ENCODE measurements around the gene RAB4B.

Gene RAB4B

DNA sequence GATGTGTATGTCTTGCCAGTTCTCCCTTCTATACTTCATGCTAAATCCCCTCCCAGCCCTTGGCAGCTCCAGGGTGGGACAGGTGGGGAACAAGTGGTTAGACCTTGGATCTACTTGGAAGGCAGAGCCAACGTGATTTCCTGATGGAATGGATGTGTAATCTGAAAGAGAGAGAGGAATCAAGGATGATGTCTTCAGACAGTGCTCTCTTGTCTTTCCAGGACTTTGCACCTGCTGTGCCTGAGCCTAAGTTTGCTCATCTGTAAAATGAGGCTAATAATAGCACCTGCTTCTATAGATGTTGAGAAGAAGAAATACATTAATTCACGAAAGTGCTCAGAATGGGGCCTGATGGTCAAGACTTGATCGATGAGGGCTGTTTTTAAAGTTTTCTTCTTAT, 13.9 kb downstream of the RAB4B start:
- TF ChIP-seq, protein P1, sequence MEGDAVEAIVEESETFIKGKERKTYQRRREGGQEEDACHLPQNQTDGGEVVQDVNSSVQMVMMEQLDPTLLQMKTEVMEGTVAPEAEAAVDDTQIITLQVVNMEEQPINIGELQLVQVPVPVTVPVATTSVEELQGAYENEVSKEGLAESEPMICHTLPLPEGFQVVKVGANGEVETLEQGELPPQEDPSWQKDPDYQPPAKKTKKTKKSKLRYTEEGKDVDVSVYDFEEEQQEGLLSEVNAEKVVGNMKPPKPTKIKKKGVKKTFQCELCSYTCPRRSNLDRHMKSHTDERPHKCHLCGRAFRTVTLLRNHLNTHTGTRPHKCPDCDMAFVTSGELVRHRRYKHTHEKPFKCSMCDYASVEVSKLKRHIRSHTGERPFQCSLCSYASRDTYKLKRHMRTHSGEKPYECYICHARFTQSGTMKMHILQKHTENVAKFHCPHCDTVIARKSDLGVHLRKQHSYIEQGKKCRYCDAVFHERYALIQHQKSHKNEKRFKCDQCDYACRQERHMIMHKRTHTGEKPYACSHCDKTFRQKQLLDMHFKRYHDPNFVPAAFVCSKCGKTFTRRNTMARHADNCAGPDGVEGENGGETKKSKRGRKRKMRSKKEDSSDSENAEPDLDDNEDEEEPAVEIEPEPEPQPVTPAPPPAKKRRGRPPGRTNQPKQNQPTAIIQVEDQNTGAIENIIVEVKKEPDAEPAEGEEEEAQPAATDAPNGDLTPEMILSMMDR (IDR thresholded peaks at IDR 0.05; ENCODE audit: control insufficient read depth, extremely low read depth, insufficient read depth) = no peak
- DNase-seq (ENCODE audit: low read depth) = no peak
- H3K4me3 ChIP-seq (ENCODE audit: low read depth, low read length) = no peak overlapping the region

DNA sequence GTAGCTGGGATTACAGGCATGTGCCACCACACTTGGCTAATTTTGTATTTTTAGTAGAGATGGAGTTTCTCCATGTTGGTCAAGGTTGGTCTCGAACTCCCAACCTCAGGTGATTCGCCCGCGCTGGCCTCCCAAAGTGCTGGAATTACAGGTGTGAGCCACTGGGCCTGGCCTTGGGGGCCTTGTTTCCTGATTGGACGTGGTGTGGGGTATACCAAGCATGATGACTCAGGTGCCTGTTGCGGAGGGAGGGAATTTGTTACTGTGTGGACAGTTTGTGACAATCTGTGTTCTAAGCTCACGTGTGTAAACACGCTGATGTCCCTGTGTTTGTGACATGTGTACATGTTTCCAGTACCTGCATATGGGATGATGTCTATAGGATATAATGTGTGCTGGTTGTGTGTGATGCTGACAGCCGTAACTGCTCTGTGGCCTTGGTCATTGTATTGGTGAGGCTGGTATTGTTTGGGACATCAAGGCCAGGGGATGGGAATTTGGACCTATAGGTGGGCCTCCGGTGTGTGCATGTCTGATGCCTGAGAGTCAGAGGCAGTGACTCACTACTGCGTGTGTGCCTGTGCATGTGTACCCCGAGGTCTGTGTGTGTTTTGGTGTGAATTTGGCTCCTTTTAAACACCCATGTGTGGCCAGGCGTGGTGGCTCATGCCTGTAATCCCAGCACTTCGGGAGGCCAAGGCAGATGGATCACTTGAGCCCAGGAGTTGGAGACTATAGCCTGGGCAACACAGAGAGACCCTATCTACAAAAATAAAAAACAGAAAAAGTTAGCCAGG, 19.3 kb downstream of the RAB4B start:
- TF ChIP-seq, protein P1 (IDR thresholded peaks at IDR 0.05; ENCODE audit: control insufficient read depth, extremely low read depth, insufficient read depth) = no peak
- no peak overlapping the region for H3K4me3 ChIP-seq (ENCODE audit: low read depth, low read length)
- DNase-seq (ENCODE audit: low read depth) = no peak

- DNase-seq (ENCODE audit: low read depth) = no peak
- TF ChIP-seq, protein P1 (IDR thresholded peaks at IDR 0.05; ENCODE audit: control insufficient read depth, extremely low read depth, insufficient read depth) = 0 out of 2 replicates have a peak, but pooled peaks have one; percentile 2
- H3K4me3 ChIP-seq (ENCODE audit: low read depth, low read length) = peak overlapping the region; percentile 55
These were observed 20.1 kb downstream of the RAB4B start for GRCh38 chr19:40797963-40798682.

DNA sequence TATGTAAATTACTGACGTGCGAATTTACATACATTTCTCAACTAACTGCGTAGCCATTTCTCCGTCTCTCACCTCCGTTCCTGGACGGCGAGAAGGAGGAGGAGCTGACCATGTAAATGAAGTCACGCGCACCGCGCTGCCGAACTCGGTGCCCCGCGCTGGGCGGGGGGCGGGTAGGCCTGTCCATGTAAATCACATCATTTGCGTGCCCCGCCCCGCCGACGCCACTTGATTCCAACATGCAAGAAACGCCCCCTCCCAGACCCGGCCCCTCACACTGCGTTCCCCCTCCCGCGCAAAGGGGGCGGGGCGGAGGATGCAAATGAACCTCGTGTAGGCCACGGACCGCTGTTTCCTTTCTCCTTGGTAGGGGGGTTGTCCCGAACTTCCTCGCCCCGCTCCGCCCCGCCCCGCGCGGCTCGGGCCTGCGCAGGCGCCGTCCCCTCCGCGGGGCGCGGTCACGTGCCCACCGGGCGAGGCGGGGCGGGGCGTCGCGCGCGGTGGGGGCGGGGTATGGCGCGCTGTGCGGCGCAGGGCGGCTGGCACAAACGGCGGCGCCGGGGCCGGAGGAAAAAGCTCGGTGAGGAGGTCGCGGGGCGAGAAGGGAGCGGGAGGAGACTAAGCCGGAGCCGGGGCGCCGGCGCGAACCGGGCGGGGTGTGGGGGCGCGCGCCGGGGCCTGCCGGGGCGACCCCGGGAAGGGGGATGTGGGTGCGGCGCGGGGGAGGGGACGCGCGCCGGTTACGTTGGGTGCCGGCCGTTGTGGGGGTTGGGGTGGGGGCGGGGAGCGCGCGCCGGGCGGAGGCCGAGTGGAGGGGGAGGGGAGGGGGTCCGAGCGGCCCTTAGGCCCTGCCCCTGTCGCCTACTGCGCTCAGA, 20.9 kb downstream of the RAB4B start, which contains the start of gene EGLN2:
TSS of gene EGLN2 (plus strand) at position 509 of the 875 bp plus-strand sequence. CDS start 1,382 bp downstream, outside the sequence.
- H3K4me3 ChIP-seq (ENCODE audit: low read depth, low read length) = peak within 1 kb of the TSS; percentile 68
- DNase-seq (ENCODE audit: low read depth) = peak; percentile 91
- TF ChIP-seq, protein P1 (IDR thresholded peaks at IDR 0.05; ENCODE audit: control insufficient read depth, extremely low read depth, insufficient read depth) = no peak

DNA sequence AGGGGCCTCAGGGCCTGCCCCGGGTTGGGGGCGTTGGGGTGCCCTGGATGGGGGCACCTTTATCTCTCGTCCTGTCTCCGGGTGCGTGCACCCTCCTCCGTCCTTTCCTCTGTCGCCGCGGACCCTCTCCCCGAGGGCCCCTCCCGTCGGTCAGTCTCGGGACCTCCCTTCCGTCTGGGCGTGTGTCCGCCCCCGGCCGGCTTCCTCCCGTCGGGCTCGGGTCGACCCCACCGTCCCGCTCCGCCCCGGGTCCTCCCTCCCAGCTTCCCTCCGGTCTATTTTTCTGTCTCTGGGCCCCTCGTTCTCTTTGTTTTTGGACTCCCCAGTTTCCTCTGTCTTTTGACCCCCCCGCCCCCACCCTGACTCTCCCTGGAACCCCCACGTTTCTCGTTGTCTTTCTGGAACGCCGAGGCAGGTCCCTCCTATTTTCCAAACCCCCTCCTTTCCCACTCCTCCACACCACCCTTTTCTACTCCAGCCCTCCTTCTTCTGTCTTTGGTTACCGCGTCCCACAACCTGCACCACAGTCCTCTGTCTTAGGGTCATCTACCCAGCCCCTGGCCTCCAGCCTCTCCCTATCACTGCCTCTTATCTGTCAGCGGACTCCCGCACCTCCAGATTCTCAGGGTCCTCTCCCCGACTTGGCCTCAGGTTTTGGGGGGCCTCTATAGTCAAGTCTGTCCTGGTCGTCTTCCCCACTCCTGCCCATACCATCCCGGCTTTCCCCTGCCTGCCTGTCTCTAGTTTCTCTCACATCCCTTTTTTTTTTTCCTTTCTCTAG, 21.7 kb downstream of the RAB4B start:
- peak overlapping the region; percentile 68 for H3K4me3 ChIP-seq (ENCODE audit: low read depth, low read length)
- TF ChIP-seq, protein P1 (IDR thresholded peaks at IDR 0.05; ENCODE audit: control insufficient read depth, extremely low read depth, insufficient read depth) = no peak
- DNase-seq (ENCODE audit: low read depth) = no peak
